Epithelial cell of proximal tubule (primary cell): ENCODE data around the gene RASA3. TPM values are rescaled to one million over a fixed set of nuclear protein-coding genes. Genes with fewer than 3 reads are reported as not detected.

Experiments
- DNase-seq: peaks from one replicate; pipeline ENCODE4 v3.0.0-alpha.2; 2011; ENCODE audit warnings: low read depth
- H3K4me3 ChIP-seq: 2 replicates; pipeline ENCODE4 v1.5.1; 2011; ENCODE audit warnings: low read depth, mild to moderate bottlenecking, low read length
- CTCF ChIP-seq: conservative IDR thresholded peaks from 2 replicates; pipeline ENCODE4 v1.5.1; 2012; ENCODE audit warnings: low read depth, mild to moderate bottlenecking, low read length
- total RNA-seq: library from RNA; depleted of rRNA; stranded (reverse); fragments of >200 nt; gene quantifications from 2 replicates; pipeline ENCODE4 v1.2.3, GENCODE V29; 2015

RASA3 gene
- total RNA-seq, 1 donor from 2014 or later = 25.7 TPM

- no peak for TF ChIP-seq CTCF
- H3K4me3 ChIP-seq = no peak overlapping the region
These were observed 116.5 kb downstream of the RASA3 start for GRCh38 chr13:114015969-114016295.

GRCh38 chr13:114015111-114015968 lies 117.1 kb downstream of the RASA3 start:
- H3K4me3 ChIP-seq = no peak overlapping the region
- no peak for TF ChIP-seq CTCF
- no peak for DNase-seq

More at GRCh38 chr13:114015969-114016295, 116.5 kb downstream of the RASA3 start:
- DNase-seq = no peak

- no peak overlapping the region for H3K4me3 ChIP-seq
- no peak for TF ChIP-seq CTCF
- DNase-seq = no peak
These were observed 118.3 kb downstream of the RASA3 start for GRCh38 chr13:114013952-114014629.

GRCh38 chr13:114013336-114013735 lies 119.1 kb downstream of the RASA3 start:
- TF ChIP-seq CTCF = no peak

GRCh38 chr13:114012921-114013320 lies 119.5 kb downstream of the RASA3 start:
- no peak for DNase-seq
- TF ChIP-seq CTCF = no peak
- H3K4me3 ChIP-seq = no peak overlapping the region

More at GRCh38 chr13:114013336-114013735, 119.1 kb downstream of the RASA3 start:
- no peak for DNase-seq
- H3K4me3 ChIP-seq = no peak overlapping the region

GRCh38 chr13:114012141-114012540 lies 120.3 kb downstream of the RASA3 start:
- no peak for TF ChIP-seq CTCF

More at GRCh38 chr13:114012141-114012540, 120.3 kb downstream of the RASA3 start:
- H3K4me3 ChIP-seq = no peak overlapping the region
- DNase-seq = no peak
